ENCODE data around the gene KATNB1.

KATNB1 gene

GRCh38 chr16:57759131-57759530 is 23.6 kb downstream of the KATNB1 start:
- Histone ChIP-seq H3K79me2 (ENCODE audit: low read length) (no peaks in the 10 kb centered on the region), H3K9me3 (replicated peaks; ENCODE audit: insufficient read depth, low read length) (no peaks in the 10 kb centered on the region), H4K20me1 (ENCODE audit: insufficient read depth, low read length) (no peaks in the 10 kb centered on the region), H3K27ac (ENCODE audit: low read length) (no peak overlapping the region), H3K27me3 (replicated peaks; ENCODE audit: insufficient read depth, low read length) (no peaks in the 10 kb centered on the region), H3K4me3 (ENCODE audit: low read length) (no peak overlapping the region), H3K4me1 (ENCODE audit: low read length) (no peaks in the 10 kb centered on the region), H3K36me3 (replicated peaks; ENCODE audit: insufficient read depth, low read length) (no peaks in the 10 kb centered on the region), H2AFZ (ENCODE audit: low read length) (no peak overlapping the region), H3K9ac (ENCODE audit: low read length) (no peak overlapping the region), H3K4me2 (ENCODE audit: low read depth, low read length) (no peak overlapping the region), H3F3A (ENCODE audit: insufficient read depth, low read length) (no peaks in the 10 kb centered on the region), H3K9me2 (replicated peaks; ENCODE audit: insufficient read depth, low read length) (no peaks in the 10 kb centered on the region)
- TF ChIP-seq EZH2 (optimal IDR thresholded peaks at IDR 0.05; ENCODE audit: low read depth, low read length) = no peak
- TF ChIP-seq EZH2phosphoT487 (IDR thresholded peaks at IDR 0.05; ENCODE audit: low read length) = no peak
- no peak for TF ChIP-seq CTCF (IDR thresholded peaks at IDR 0.05; ENCODE audit: low read length)
- no peak for DNase-seq

GRCh38 chr16:57759541-57760356 is 24.2 kb downstream of the KATNB1 start:
- H4K20me1 ChIP-seq (ENCODE audit: insufficient read depth, low read length) = no peaks in the 10 kb centered on the region
- no peak overlapping the region for H3K4me2 ChIP-seq (ENCODE audit: low read depth, low read length)
- H2AFZ ChIP-seq (ENCODE audit: low read length) = no peak overlapping the region
- H3K27ac ChIP-seq (ENCODE audit: low read length) = no peak overlapping the region
- no peak overlapping the region for H3K4me3 ChIP-seq (ENCODE audit: low read length)
- H3K4me1 ChIP-seq (ENCODE audit: low read length) = no peaks in the 10 kb centered on the region
- H3F3A ChIP-seq (ENCODE audit: insufficient read depth, low read length) = no peaks in the 10 kb centered on the region
- DNase-seq = no peak
- no peaks in the 10 kb centered on the region for H3K9me2 ChIP-seq (replicated peaks; ENCODE audit: insufficient read depth, low read length)
- TF ChIP-seq EZH2phosphoT487 (IDR thresholded peaks at IDR 0.05; ENCODE audit: low read length) (no peak), CTCF (IDR thresholded peaks at IDR 0.05; ENCODE audit: low read length) (no peak), EZH2 (optimal IDR thresholded peaks at IDR 0.05; ENCODE audit: low read depth, low read length) (no peak)
- no peak overlapping the region for H3K9ac ChIP-seq (ENCODE audit: low read length)
- H3K27me3 ChIP-seq (replicated peaks; ENCODE audit: insufficient read depth, low read length) = no peaks in the 10 kb centered on the region
- H3K36me3 ChIP-seq (replicated peaks; ENCODE audit: insufficient read depth, low read length) = no peaks in the 10 kb centered on the region
- H3K9me3 ChIP-seq (replicated peaks; ENCODE audit: insufficient read depth, low read length) = no peaks in the 10 kb centered on the region
- H3K79me2 ChIP-seq (ENCODE audit: low read length) = no peaks in the 10 kb centered on the region

- H3K9me2 ChIP-seq (replicated peaks; ENCODE audit: insufficient read depth, low read length) = no peaks in the 10 kb centered on the region
- no peaks in the 10 kb centered on the region for H4K20me1 ChIP-seq (ENCODE audit: insufficient read depth, low read length)
- H3K27me3 ChIP-seq (replicated peaks; ENCODE audit: insufficient read depth, low read length) = no peaks in the 10 kb centered on the region
- H2AFZ ChIP-seq (ENCODE audit: low read length) = no peak overlapping the region
- no peaks in the 10 kb centered on the region for H3K36me3 ChIP-seq (replicated peaks; ENCODE audit: insufficient read depth, low read length)
- no peaks in the 10 kb centered on the region for H3K79me2 ChIP-seq (ENCODE audit: low read length)
- DNase-seq = no peak
- H3K27ac ChIP-seq (ENCODE audit: low read length) = no peak overlapping the region
- no peak overlapping the region for H3K4me2 ChIP-seq (ENCODE audit: low read depth, low read length)
- H3K9ac ChIP-seq (ENCODE audit: low read length) = no peak overlapping the region
- H3K4me1 ChIP-seq (ENCODE audit: low read length) = no peaks in the 10 kb centered on the region
- H3K4me3 ChIP-seq (ENCODE audit: low read length) = no peak overlapping the region
- no peaks in the 10 kb centered on the region for H3F3A ChIP-seq (ENCODE audit: insufficient read depth, low read length)
- TF ChIP-seq EZH2phosphoT487 (IDR thresholded peaks at IDR 0.05; ENCODE audit: low read length) (no peak), CTCF (IDR thresholded peaks at IDR 0.05; ENCODE audit: low read length) (no peak), EZH2 (optimal IDR thresholded peaks at IDR 0.05; ENCODE audit: low read depth, low read length) (no peak)
- H3K9me3 ChIP-seq (replicated peaks; ENCODE audit: insufficient read depth, low read length) = no peaks in the 10 kb centered on the region
These were observed 25.0 kb downstream of the KATNB1 start for GRCh38 chr16:57760357-57761160.

Measured in MM.1S (cell line).